GM21717 (cell line): Measurements from ENCODE around the gene FLYWCH1.
A peak's percentile ranks its signal among the peaks of the same experiment; 100 is the strongest.
"Not testable (repeated sequence)": the region's sequence is repeated elsewhere in the genome, so short reads cannot be mapped to it uniquely, and the experiment has no call there.

Source experiments
- ATAC-seq: cut with Tn5 transposase; IDR thresholded peaks from one replicate; pipeline ENCODE4 v1.9.1; 2021; ENCODE audit warnings: mild to moderate bottlenecking, moderate library complexity; ENCODE audit not compliant: unreplicated experiment

Gene FLYWCH1

GRCh38 chr16:2924901-2925755 lies 13.4 kb downstream of the FLYWCH1 start:
- no peak for ATAC-seq

GRCh38 chr16:2925951-2926649 lies 14.4 kb downstream of the FLYWCH1 start:
- no peak for ATAC-seq

- no peak for ATAC-seq
Observed at GRCh38 chr16:2926650-2926999, 14.9 kb downstream of the FLYWCH1 start.

- peak; percentile 70 for ATAC-seq
Observed at GRCh38 chr16:2927010-2927646, 15.4 kb downstream of the FLYWCH1 start.

GRCh38 chr16:2928151-2928550 lies 16.4 kb downstream of the FLYWCH1 start:
- not testable (repeated sequence) for ATAC-seq

GRCh38 chr16:2928796-2929195 lies 17.1 kb downstream of the FLYWCH1 start:
- ATAC-seq, result no peak

GRCh38 chr16:2929693-2930092 lies 18.0 kb downstream of the FLYWCH1 start:
- ATAC-seq, result no peak

GRCh38 chr16:2930236-2930635 lies 18.5 kb downstream of the FLYWCH1 start:
- no peak for ATAC-seq

GRCh38 chr16:2931231-2931914 lies 19.6 kb downstream of the FLYWCH1 start:
- ATAC-seq, result not testable (repeated sequence)

- no peak for ATAC-seq
Observed at GRCh38 chr16:2933136-2933535, 21.4 kb downstream of the FLYWCH1 start.

GRCh38 chr16:2933701-2934100 lies 22.0 kb downstream of the FLYWCH1 start:
- ATAC-seq, result no peak

GRCh38 chr16:2934450-2934849 lies 22.7 kb downstream of the FLYWCH1 start:
- no peak for ATAC-seq

- no peak for ATAC-seq
Observed at GRCh38 chr16:2936436-2937011, 24.8 kb downstream of the FLYWCH1 start.

- no peak for ATAC-seq
Observed at GRCh38 chr16:2937170-2937569, 25.4 kb downstream of the FLYWCH1 start.

- ATAC-seq, result no peak
Observed at GRCh38 chr16:2938206-2938605, 26.5 kb downstream of the FLYWCH1 start.

- no peak for ATAC-seq
Observed at GRCh38 chr16:2939968-2940367, 28.2 kb downstream of the FLYWCH1 start.

- no peak for ATAC-seq
Observed at GRCh38 chr16:2942045-2942444, 30.3 kb downstream of the FLYWCH1 start.

- ATAC-seq, result not testable (repeated sequence)
Observed at GRCh38 chr16:2943716-2944115, 32.0 kb downstream of the FLYWCH1 start.

- ATAC-seq, result no peak
Observed at GRCh38 chr16:2946649-2947048, 34.9 kb downstream of the FLYWCH1 start.

GRCh38 chr16:2948807-2949704 lies 37.3 kb downstream of the FLYWCH1 start:
- ATAC-seq, result no peak
